LNCaP clone FGC (cell line): ENCODE measurements around the gene REV3L.

Experiments used
- DNase-seq: peaks from one replicate; pipeline ENCODE4 v3.0.0-alpha.2; 2011; ENCODE audit warnings: low read depth
- H3K4me3 ChIP-seq: 2 replicates; pipeline ENCODE4 v1.5.1; 2011; ENCODE audit warnings: mild to moderate bottlenecking, low read depth, low read length, control low read depth
- TF ChIP-seq, protein P1 (sequence below): IDR thresholded peaks from 2 replicates; pipeline ENCODE4 v1.5.1; 2012; ENCODE audit warnings: mild to moderate bottlenecking; ENCODE audit not compliant: control insufficient read depth, insufficient read depth; ENCODE audit errors: extremely low read depth

The REV3L gene

DNA sequence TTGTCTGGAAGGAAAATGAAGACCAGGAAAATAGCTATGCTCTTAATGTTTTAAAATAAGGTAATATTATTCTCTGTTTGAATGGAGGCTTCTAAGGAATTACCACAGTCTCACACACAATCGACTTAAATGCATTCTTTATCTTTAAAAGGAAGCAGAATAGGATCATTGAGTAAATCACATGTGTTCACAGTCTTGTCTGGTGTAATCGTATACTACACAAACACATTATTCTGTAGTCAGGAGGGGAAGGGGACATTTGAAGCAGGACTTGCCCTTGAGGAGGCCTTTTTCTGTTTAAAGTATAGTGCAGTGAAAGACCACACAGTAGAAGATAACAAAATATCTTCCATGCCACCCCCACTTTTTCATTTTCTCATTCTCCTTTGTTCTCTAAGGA, 20.6 kb upstream of the REV3L start:
- DNase-seq = no peak
- TF ChIP-seq, protein P1, sequence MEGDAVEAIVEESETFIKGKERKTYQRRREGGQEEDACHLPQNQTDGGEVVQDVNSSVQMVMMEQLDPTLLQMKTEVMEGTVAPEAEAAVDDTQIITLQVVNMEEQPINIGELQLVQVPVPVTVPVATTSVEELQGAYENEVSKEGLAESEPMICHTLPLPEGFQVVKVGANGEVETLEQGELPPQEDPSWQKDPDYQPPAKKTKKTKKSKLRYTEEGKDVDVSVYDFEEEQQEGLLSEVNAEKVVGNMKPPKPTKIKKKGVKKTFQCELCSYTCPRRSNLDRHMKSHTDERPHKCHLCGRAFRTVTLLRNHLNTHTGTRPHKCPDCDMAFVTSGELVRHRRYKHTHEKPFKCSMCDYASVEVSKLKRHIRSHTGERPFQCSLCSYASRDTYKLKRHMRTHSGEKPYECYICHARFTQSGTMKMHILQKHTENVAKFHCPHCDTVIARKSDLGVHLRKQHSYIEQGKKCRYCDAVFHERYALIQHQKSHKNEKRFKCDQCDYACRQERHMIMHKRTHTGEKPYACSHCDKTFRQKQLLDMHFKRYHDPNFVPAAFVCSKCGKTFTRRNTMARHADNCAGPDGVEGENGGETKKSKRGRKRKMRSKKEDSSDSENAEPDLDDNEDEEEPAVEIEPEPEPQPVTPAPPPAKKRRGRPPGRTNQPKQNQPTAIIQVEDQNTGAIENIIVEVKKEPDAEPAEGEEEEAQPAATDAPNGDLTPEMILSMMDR = no peak
- no peak overlapping the region for H3K4me3 ChIP-seq

DNA sequence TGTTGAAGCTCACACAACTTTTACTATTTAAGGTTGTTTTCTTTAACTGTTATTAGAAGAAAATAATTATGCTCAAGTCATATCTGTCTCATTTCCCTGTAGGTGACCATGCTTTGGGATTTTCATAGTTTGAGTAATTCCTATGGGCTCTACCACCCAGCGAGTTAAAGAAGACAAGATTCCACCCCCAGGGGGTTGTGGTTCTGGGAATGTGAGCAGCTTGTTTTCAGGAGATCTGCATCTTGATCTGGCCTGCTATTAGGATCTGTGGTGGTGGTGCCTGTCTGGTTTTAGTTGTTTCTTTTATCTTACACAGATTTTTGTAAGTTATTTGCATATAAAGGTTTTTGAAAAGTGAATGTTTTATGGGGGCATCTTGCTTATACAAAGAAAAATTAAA, 20.2 kb upstream of the REV3L start:
- no peak for DNase-seq
- TF ChIP-seq, protein P1 = no peak
- H3K4me3 ChIP-seq = no peak overlapping the region

DNA sequence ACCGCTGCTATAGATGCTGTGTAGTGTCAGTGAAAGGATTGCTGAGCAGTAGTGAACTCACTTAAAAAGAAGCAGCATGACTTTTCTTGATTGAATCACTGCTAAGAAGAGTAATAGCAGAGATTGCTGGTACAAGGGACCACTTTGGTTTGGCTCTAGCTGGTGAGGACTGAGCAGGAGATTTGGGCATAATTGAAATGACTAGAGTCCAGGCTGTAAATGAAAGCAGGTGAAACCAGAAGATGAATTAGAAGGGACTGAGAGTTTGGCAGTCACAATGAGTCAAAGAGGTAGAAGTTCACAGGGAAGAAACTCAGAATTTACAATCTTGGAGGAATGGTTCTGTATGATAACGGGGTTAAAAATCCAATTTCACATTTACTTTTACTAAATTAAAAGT, 19.1 kb upstream of the REV3L start:
- TF ChIP-seq, protein P1 = no peak
- no peak for DNase-seq
- H3K4me3 ChIP-seq = no peak overlapping the region

DNA sequence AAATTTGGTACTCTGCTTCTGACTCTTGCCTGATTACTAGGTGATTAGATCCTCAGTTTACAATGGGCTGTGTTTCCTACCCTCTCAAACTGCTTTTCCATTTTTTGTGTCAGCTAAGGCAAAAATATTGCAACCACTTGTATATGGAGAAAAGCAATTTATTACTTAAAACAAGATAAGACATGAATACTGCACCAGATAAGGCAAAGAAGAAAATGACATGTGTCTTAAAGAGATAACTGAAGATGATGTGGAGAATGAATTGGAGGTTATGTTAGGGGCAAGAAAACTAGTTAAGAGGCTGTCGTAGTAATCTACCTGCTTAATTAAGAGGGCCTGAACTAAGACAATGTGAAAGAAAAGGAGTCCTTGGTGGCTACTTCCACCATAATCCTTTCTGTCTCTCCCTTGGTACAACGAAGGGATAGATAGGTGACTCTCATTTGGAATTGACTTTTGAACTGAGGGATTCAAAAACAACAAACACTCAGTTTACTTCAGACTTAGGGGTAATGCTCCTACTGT, 16.3 kb upstream of the REV3L start:
- H3K4me3 ChIP-seq = no peak overlapping the region
- no peak for DNase-seq
- TF ChIP-seq, protein P1 = no peak

DNA sequence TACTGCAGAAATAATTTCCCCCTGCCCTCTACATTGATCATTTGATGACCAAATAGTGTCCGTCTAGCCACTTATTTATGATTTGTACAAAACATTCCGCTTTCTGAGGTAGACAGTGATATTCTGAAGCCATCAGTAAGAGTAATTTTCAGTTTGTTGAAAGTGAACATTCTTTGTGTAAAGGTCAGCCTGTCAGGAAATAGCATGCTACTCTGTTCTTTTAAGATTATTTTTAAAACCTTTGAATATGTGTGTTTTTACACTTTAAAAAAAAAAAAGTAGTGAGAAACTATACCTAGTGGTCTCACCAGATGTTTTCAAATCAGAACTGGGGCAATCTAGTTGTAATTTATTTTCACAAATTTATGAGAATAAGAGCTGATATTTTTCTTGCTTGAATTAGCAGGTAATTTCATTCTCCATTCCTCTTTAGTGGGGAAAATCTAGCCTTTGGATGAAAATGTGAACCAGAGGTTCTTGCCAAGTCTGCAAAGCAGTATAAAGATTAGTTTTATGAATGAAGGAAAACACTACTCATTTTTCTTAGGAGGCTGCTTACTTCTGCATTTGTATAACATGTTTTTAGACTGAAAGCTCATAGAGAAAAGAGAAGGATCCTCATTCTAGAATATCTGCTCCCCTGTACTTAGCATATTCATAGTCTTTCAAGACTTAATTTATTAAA, 12.1 kb upstream of the REV3L start:
- TF ChIP-seq, protein P1 = no peak

DNA sequence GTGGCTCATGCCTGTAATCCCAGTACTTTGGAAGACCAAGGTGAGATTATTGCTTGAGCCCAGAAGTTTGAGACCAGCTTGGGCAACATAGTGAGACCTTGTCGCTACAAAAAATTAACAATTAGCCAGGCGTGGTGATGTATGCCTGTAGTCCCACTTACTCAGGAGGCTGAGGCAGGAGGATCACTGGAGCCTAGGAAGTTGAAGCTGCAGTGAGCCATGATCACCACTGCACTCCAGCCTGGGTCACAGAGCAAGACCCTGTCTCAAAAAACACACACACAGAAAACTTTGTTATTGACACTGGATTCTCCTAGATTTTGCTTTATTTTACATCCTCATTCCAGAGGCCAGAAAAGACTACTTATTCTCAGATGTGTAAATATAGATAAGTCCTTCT, 9.5 kb upstream of the REV3L start:
- TF ChIP-seq, protein P1 = no peak
- DNase-seq = no peak
- H3K4me3 ChIP-seq = no peak overlapping the region

More for the DNA sequence above, 12.1 kb upstream of the REV3L start:
- DNase-seq = no peak
- H3K4me3 ChIP-seq = no peak overlapping the region

DNA sequence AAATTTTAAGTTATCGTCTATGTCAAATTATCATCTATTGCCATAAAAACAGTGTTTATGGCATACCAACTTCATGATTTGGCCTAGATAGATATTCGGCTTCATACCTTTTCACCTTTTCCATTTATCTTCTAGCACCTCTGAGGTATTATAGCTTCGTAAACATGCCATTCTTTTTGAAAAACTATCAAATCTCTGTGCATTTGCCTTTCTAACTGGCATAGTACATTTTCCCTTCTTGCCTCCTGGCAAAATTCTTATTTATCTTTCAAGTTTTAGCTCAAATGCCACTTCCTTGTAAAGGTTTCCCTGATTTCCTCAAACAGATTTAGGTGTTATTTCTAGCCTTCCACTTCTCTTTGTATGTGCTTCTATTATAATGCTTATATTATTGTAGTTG, 7.0 kb upstream of the REV3L start:
- no peak for DNase-seq
- TF ChIP-seq, protein P1 = no peak
- H3K4me3 ChIP-seq = no peak overlapping the region
